Keratinocyte (primary cell): Measurements from ENCODE around the gene ASIC1. TPM values are rescaled to one million over a fixed set of nuclear protein-coding genes. Genes with fewer than 3 reads are reported as not detected.

Experiments
- DNase-seq: peaks from one replicate; pipeline ENCODE4 v3.0.0-alpha.2; 2011; ENCODE audit warnings: low read depth, missing footprints, low spot score
- FAIRE-seq: peaks from 2 replicates; lab custom pipeline; 2011; peaks lifted over from hg19 to GRCh38; lab: Jason Lieb, UNC
- H2AFZ ChIP-seq: 2 replicates; pipeline ENCODE4 v1.6.0; 2012; ENCODE audit warnings: low read length, control low read depth, inconsistent platforms; ENCODE audit not compliant: control insufficient read depth
- H3K27ac ChIP-seq: 2 replicates; pipeline ENCODE4 v1.5.1; 2011; ENCODE audit warnings: low read length; ENCODE audit not compliant: control insufficient read depth, insufficient read depth
- H3K27me3 ChIP-seq: 3 replicates; pipeline ENCODE4 v1.6.0; 2011; ENCODE audit warnings: low read length; ENCODE audit not compliant: control insufficient read depth, insufficient read depth; ENCODE audit errors: extremely low read depth
- H3K36me3 ChIP-seq, 2 experiments: 2 replicates in 1 of 2; 3 replicates in 1 of 2; pipeline ENCODE4 v1.5.1; 2011; ENCODE audit warnings: low read length in 2 of 2, mild to moderate bottlenecking in 1 of 2; ENCODE audit not compliant: control insufficient read depth in 2 of 2, insufficient read depth in 2 of 2; ENCODE audit errors: extremely low read depth in 1 of 2
- H3K4me1 ChIP-seq: 3 replicates; pipeline ENCODE4 v1.5.1; 2011; ENCODE audit warnings: low read length; ENCODE audit not compliant: control insufficient read depth, insufficient read depth; ENCODE audit errors: extremely low read depth
- H3K4me2 ChIP-seq: 3 replicates; pipeline ENCODE4 v1.6.0; 2011; ENCODE audit warnings: low read depth, low read length; ENCODE audit not compliant: control insufficient read depth, insufficient read depth; ENCODE audit errors: extremely low read depth
- H3K4me3 ChIP-seq, 3 experiments: fragments of 200-600 bp in 1 of 3; sonication (generic) in 1 of 3; 2 replicates in 2 of 3; 3 replicates in 1 of 3; pipeline ENCODE4 v1.5.1; 2011 to 2016; ENCODE audit warnings: low read length in 3 of 3, mild to moderate bottlenecking in 3 of 3, control low read depth in 2 of 3, inconsistent platforms in 1 of 3, low read depth in 1 of 3, mixed read lengths in 1 of 3, mixed run types in 1 of 3, moderate library complexity in 1 of 3; ENCODE audit not compliant: control insufficient read depth in 2 of 3, insufficient read depth in 2 of 3; ENCODE audit errors: extremely low read depth in 1 of 3
- H3K79me2 ChIP-seq: 2 replicates; pipeline ENCODE4 v1.6.0; 2012; ENCODE audit warnings: low read length; ENCODE audit not compliant: control insufficient read depth, insufficient read depth
- H3K9ac ChIP-seq: 3 replicates; pipeline ENCODE4 v1.6.0; 2011; ENCODE audit warnings: low read length; ENCODE audit not compliant: control insufficient read depth, insufficient read depth; ENCODE audit errors: extremely low read depth
- H3K9me1 ChIP-seq: 3 replicates; pipeline ENCODE4 v1.6.0; 2011; ENCODE audit warnings: low read length; ENCODE audit not compliant: control insufficient read depth, insufficient read depth; ENCODE audit errors: extremely low read depth
- H3K9me3 ChIP-seq: 2 replicates; pipeline ENCODE4 v1.5.1; 2012; ENCODE audit warnings: low read depth, low read length; ENCODE audit not compliant: control insufficient read depth
- H4K20me1 ChIP-seq: 3 replicates; pipeline ENCODE4 v1.6.0; 2011; ENCODE audit warnings: low read length; ENCODE audit not compliant: control insufficient read depth, insufficient read depth; ENCODE audit errors: extremely low read depth
- CTCF ChIP-seq, 3 experiments: IDR thresholded peaks in 1 of 3; conservative IDR thresholded peaks in 1 of 3; optimal IDR thresholded peaks in 1 of 3; 2 replicates in 2 of 3; 3 replicates in 1 of 3; pipeline versions ENCODE3 to v1.5.1; 2011; ENCODE audit warnings: low read length in 3 of 3, mild to moderate bottlenecking in 3 of 3, moderate library complexity in 2 of 3, control low read depth in 1 of 3, inconsistent platforms in 1 of 3; ENCODE audit not compliant: insufficient read depth in 2 of 3; ENCODE audit errors: extremely low read depth in 1 of 3
- EZH2 ChIP-seq: IDR thresholded peaks from one replicate; pipeline ENCODE4 v1.6.1; 2012; ENCODE audit warnings: inconsistent platforms, mild to moderate bottlenecking, low read length, moderate library complexity
- dilution Hi-C: fragments of 300-500 bp; cut with MboI; formaldehyde crosslinking; loops from one replicate; pipeline ENCODE4 v1.7.0; 2020; ENCODE audit warnings: low sequenced_read_pairs; ENCODE audit not compliant: extremely low pct_ligation_motif_present
- polyA plus RNA-seq, 5 experiments: library from polyadenylated mRNA; depleted of rRNA in 3 of 5; stranded (reverse) in 3 of 5; stranded (forward) in 1 of 5; unstranded in 1 of 5; fragments of >200 nt; gene quantifications; 1 replicate in 1 of 5; 2 replicates in 3 of 5; 3 replicates in 1 of 5; pipeline versions ENCODE4 v1.2.1 to v1.2.3, GENCODE V29; 2011 to 2012; ENCODE audit warnings: missing spikeins in 2 of 5, low read depth in 1 of 5, low replicate concordance in 1 of 5

ASIC1 gene
- polyA plus RNA-seq, 1 donor (not counting 4 experiments of a cell fraction or from before 2014, with no cell fraction given): 5.7 TPM

GRCh38 chr12:50073712-50074111, 16.3 kb downstream of the ASIC1 start:
- FAIRE-seq (no peak), DNase-seq (no peak)
- H2AFZ ChIP-seq: no peak overlapping the region
- dilution Hi-C loops: loop anchor here (25.0 kb wide), 1 partner anchor 211 kb away; no protein-coding TSS in a partner anchor
- no peak overlapping the region for H3K4me3 ChIP-seq
- H3K4me2 ChIP-seq: no peak overlapping the region
- no peak for TF ChIP-seq EZH2
- TF ChIP-seq CTCF (optimal IDR thresholded peaks at IDR 0.05 in 1 of 3, IDR thresholded peaks at IDR 0.05 in 1 of 3, conservative IDR thresholded peaks at IDR 0.05 in 1 of 3; ENCODE audit: extremely low read depth in 1 of 3, insufficient read depth in 2 of 3, low read length in 3 of 3): no peak
- no peaks in the 10 kb centered on the region for H4K20me1 ChIP-seq
- H3K27me3 ChIP-seq: no peaks in the 10 kb centered on the region
- H3K9me1 ChIP-seq: no peaks in the 10 kb centered on the region
- peaks cover 7% of the 10 kb centered on the region for H3K4me1 ChIP-seq
- no peaks in the 10 kb centered on the region for H3K9me3 ChIP-seq
- H3K36me3 ChIP-seq: no peaks in the 10 kb centered on the region
- no peak overlapping the region for H3K27ac ChIP-seq
- no peaks in the 10 kb centered on the region for H3K79me2 ChIP-seq
- no peak overlapping the region for H3K9ac ChIP-seq

- Histone ChIP-seq H3K27ac (no peak overlapping the region), H4K20me1 (no peaks in the 10 kb centered on the region), H3K79me2 (no peaks in the 10 kb centered on the region), H3K27me3 (no peaks in the 10 kb centered on the region), H3K9ac (no peak overlapping the region), H3K36me3 (no peaks in the 10 kb centered on the region), H3K9me3 (no peaks in the 10 kb centered on the region), H3K4me2 (no peak overlapping the region), H3K4me1 (peaks cover 7% of the 10 kb centered on the region), H3K9me1 (no peaks in the 10 kb centered on the region), H2AFZ (no peak overlapping the region), H3K4me3 (no peak overlapping the region)
- FAIRE-seq (peak; percentile 61), DNase-seq (no peak)
- TF ChIP-seq CTCF (optimal IDR thresholded peaks at IDR 0.05 in 1 of 3, IDR thresholded peaks at IDR 0.05 in 1 of 3, conservative IDR thresholded peaks at IDR 0.05 in 1 of 3; ENCODE audit: extremely low read depth in 1 of 3, insufficient read depth in 2 of 3, low read length in 3 of 3) (peak; percentile 89 to 97 (median 95)), EZH2 (no peak)
- dilution Hi-C loops: loop anchor here (25.0 kb wide), 1 partner anchor 213 kb away; no protein-coding TSS in a partner anchor
Observed at GRCh38 chr12:50074936-50075807, 17.8 kb downstream of the ASIC1 start.
